Measurements from ENCODE around the gene APOBR. TPM values are rescaled to one million over a fixed set of nuclear protein-coding genes. Genes with fewer than 3 reads are reported as not detected.

APOBR gene
- total and polyA plus RNA-seq, 10 of the 15 experiments (the other 5 are each of a cell fraction or from before 2014, with no cell fraction given) = 0.04 to 2.5 (median 0.54) TPM; not detected in 1

- Histone ChIP-seq H4K20me1 (ENCODE audit: control insufficient read depth, insufficient read depth) (no peaks in the 10 kb centered on the region), H3K4me2 (ENCODE audit: control insufficient read depth, insufficient read depth) (no peak overlapping the region), H3K4me3 (no peak overlapping the region), H3K4me1 (ENCODE audit: control insufficient read depth, insufficient read depth, low read length) (peaks cover 16% of the 10 kb centered on the region), H3K27ac (ENCODE audit: control insufficient read depth, insufficient read depth) (no peak overlapping the region), H3K9ac (ENCODE audit: control insufficient read depth, insufficient read depth, low read length) (no peak overlapping the region), H2AFZ (ENCODE audit: control insufficient read depth, low read depth, low read length) (no peak overlapping the region), H3K27me3 (replicated peaks in 1 of 2; ENCODE audit: control insufficient read depth in 2 of 2, insufficient read depth in 2 of 2, low read length in 1 of 2) (no peaks in the 10 kb centered on the region), H3K36me3 (ENCODE audit: control insufficient read depth in 2 of 2, insufficient read depth in 2 of 2, low read length in 1 of 2) (no peaks in the 10 kb centered on the region), H3K9me3 (replicated peaks; ENCODE audit: control insufficient read depth, insufficient read depth, low read length) (no peaks in the 10 kb centered on the region), H3K79me2 (ENCODE audit: control insufficient read depth, insufficient read depth, low read length) (no peaks in the 10 kb centered on the region)
- in situ Hi-C loops (cut with MboI) (no loop called here), intact Hi-C loops (cut with micrococcal nuclease; ENCODE audit: unreplicated experiment) (no loop called here)
- ChIA-PET SMC1A (ENCODE audit: uncharacterized antibody, unreplicated experiment) (no interaction called here), CTCF (no interaction called here), RAD21 (ENCODE audit: unreplicated experiment) (no interaction called here), POLR2A (interaction anchor here (0.6 kb wide), 1 partner anchor 61 kb away, joined by 6 read pairs; no protein-coding TSS in a partner anchor)
- ATAC-seq (no peak), FAIRE-seq (no peak), DNase-seq (ENCODE audit: low read depth, low spot score) (no peak)
- BruUV-seq (replicated peaks) = no TSS peak
- no peak for TF ChIP-seq POLR2AphosphoS2 (IDR thresholded peaks at IDR 0.05; ENCODE audit: low read depth, low read length)
- no peak for TF ChIP-seq CREB1 (IDR thresholded peaks at IDR 0.05; ENCODE audit: low read depth)
- TF ChIP-seq IKZF1 (conservative IDR thresholded peaks at IDR 0.05) = no peak
- 73% methylated on average over 21 of the region's 21 CpGs for WGBS (ENCODE audit: insufficient coverage, insufficient replicate concordance, low lambda C conversion rate, missing lambda C conversion rate)
Measured at GRCh38 chr16:28511801-28512789, 17.7 kb downstream of the APOBR start.

GRCh38 chr16:28513484-28514181 is 19.2 kb downstream of the APOBR start:
- Histone ChIP-seq H3K4me2 (ENCODE audit: control insufficient read depth, insufficient read depth) (no peak overlapping the region), H2AFZ (ENCODE audit: control insufficient read depth, low read depth, low read length) (no peak overlapping the region), H3K27me3 (replicated peaks in 1 of 2; ENCODE audit: control insufficient read depth in 2 of 2, insufficient read depth in 2 of 2, low read length in 1 of 2) (no peaks in the 10 kb centered on the region), H3K9me3 (replicated peaks; ENCODE audit: control insufficient read depth, insufficient read depth, low read length) (no peaks in the 10 kb centered on the region), H4K20me1 (ENCODE audit: control insufficient read depth, insufficient read depth) (no peaks in the 10 kb centered on the region), H3K79me2 (ENCODE audit: control insufficient read depth, insufficient read depth, low read length) (no peaks in the 10 kb centered on the region), H3K4me3 (no peak overlapping the region), H3K9ac (ENCODE audit: control insufficient read depth, insufficient read depth, low read length) (no peak overlapping the region), H3K27ac (ENCODE audit: control insufficient read depth, insufficient read depth) (no peak overlapping the region), H3K36me3 (ENCODE audit: control insufficient read depth in 2 of 2, insufficient read depth in 2 of 2, low read length in 1 of 2) (no peaks in the 10 kb centered on the region), H3K4me1 (ENCODE audit: control insufficient read depth, insufficient read depth, low read length) (peaks cover under 1% of the 10 kb centered on the region; the same call in 1 of the 2 replicates)
- ATAC-seq = peak; percentile 55; the same call in 2 of the 3 replicates
- FAIRE-seq = no peak
- intact Hi-C loops (cut with micrococcal nuclease; ENCODE audit: unreplicated experiment) (no loop called here), in situ Hi-C loops (cut with MboI) (no loop called here)
- ChIA-PET POLR2A (interaction anchor here (0.6 to 1.5 kb wide), 2 partner anchors 20 to 22 kb away, joined by 4 to 8 read pairs; partner anchors contain the start of gene CLN3), SMC1A (ENCODE audit: uncharacterized antibody, unreplicated experiment) (interaction anchor here (0.7 to 1.6 kb wide), 2 partner anchors 17 to 72 kb away, joined by 3 read pairs; no protein-coding TSS in a partner anchor), CTCF (interaction anchor here (1.3 kb wide), 1 partner anchor 33 kb away, joined by 4 read pairs; no protein-coding TSS in a partner anchor), RAD21 (ENCODE audit: unreplicated experiment) (interaction anchor here (0.7 kb wide), 1 partner anchor 229 kb away, joined by 3 read pairs; no protein-coding TSS in a partner anchor)
- 60% methylated on average over 10 of the region's 12 CpGs for WGBS (ENCODE audit: insufficient coverage, insufficient replicate concordance, low lambda C conversion rate, missing lambda C conversion rate)
- BruUV-seq (replicated peaks) = no TSS peak
- no peak for DNase-seq (ENCODE audit: low read depth, low spot score)
- TF ChIP-seq YY1 (IDR thresholded peaks at IDR 0.05; ENCODE audit: low read depth, low read length) (no peak), TARDBP (IDR thresholded peaks at IDR 0.05; ENCODE audit: borderline replicate concordance) (no peak), E2F8 (IDR thresholded peaks at IDR 0.05; ENCODE audit: low read depth, partially characterized antibody) (no peak), REST (IDR thresholded peaks at IDR 0.05; ENCODE audit: low read depth, low read length) (no peak), RBBP5 (conservative IDR thresholded peaks at IDR 0.05) (no peak)

All from GM12878 (cell line).